KMS-11 (cell line): Measurements from ENCODE around the gene SNX30.

ENCODE experiments used
- H2AFZ ChIP-seq: fragments of 200-600 bp; sonication (generic); 2 replicates; pipeline ENCODE4 v1.6.1; 2016; ENCODE audit warnings: antibody characterized with exemption, mixed run types, low read depth
- H3K27ac ChIP-seq: fragments of 200-600 bp; sonication (generic); 2 replicates; pipeline ENCODE4 v1.6.1; 2016; ENCODE audit warnings: mild to moderate bottlenecking, mixed run types
- H3K27me3 ChIP-seq: fragments of 200-600 bp; sonication (generic); 2 replicates; pipeline ENCODE4 v1.6.1; 2017; ENCODE audit warnings: mild to moderate bottlenecking, low read depth, mixed run types, moderate library complexity; ENCODE audit not compliant: insufficient read depth
- H3K36me3 ChIP-seq: fragments of 200-600 bp; sonication (generic); 2 replicates; pipeline ENCODE4 v1.6.1; 2017; ENCODE audit warnings: mild to moderate bottlenecking, mixed run types; ENCODE audit not compliant: insufficient read depth
- H3K4me1 ChIP-seq: fragments of 200-600 bp; sonication (generic); 2 replicates; pipeline ENCODE4 v1.6.1; 2016; ENCODE audit warnings: mild to moderate bottlenecking, low read depth, mixed run types; ENCODE audit not compliant: poor library complexity, severe bottlenecking
- H3K4me2 ChIP-seq: fragments of 200-600 bp; sonication (generic); 2 replicates; pipeline ENCODE4 v1.7.0; 2016; ENCODE audit warnings: mild to moderate bottlenecking, mixed run types
- H3K4me3 ChIP-seq: fragments of 200-600 bp; sonication (generic); IDR thresholded peaks from 2 replicates; pipeline ENCODE4 v1.6.1; 2017; ENCODE audit warnings: low read depth, low read length, mixed read lengths; ENCODE audit not compliant: insufficient read depth
- H3K79me2 ChIP-seq: fragments of 200-600 bp; sonication (generic); 2 replicates; pipeline ENCODE4 v1.6.1; 2016; ENCODE audit warnings: low read depth, mixed run types; ENCODE audit not compliant: insufficient read depth
- H3K9ac ChIP-seq: fragments of 200-600 bp; sonication (generic); 2 replicates; pipeline ENCODE4 v1.6.1; 2016; ENCODE audit warnings: mild to moderate bottlenecking, mixed run types
- H4K20me1 ChIP-seq: fragments of 200-600 bp; sonication (generic); 2 replicates; pipeline ENCODE4 v1.6.1; 2016; ENCODE audit warnings: mild to moderate bottlenecking, mixed run types; ENCODE audit not compliant: insufficient read depth
- CTCF ChIP-seq: fragments of 200-600 bp; sonication (generic); conservative IDR thresholded peaks from 2 replicates; pipeline ENCODE4 v1.6.1; 2017; ENCODE audit warnings: low read depth, mild to moderate bottlenecking, antibody characterized with exemption, low read length, moderate library complexity, mixed read lengths

Gene SNX30

GRCh38 chr9:112863746-112864145 lies 113.2 kb downstream of the SNX30 start:
- Histone ChIP-seq H3K27ac (no peak overlapping the region), H3K4me2 (no peak overlapping the region), H3K27me3 (no peaks in the 10 kb centered on the region), H3K36me3 (no peaks in the 10 kb centered on the region), H3K4me1 (peaks cover 6% of the 10 kb centered on the region), H2AFZ (no peak overlapping the region), H3K4me3 (no peak overlapping the region), H4K20me1 (no peaks in the 10 kb centered on the region), H3K9ac (no peak overlapping the region), H3K79me2 (no peaks in the 10 kb centered on the region)
- TF ChIP-seq CTCF = no peak

- Histone ChIP-seq H3K27ac (no peak overlapping the region), H4K20me1 (no peaks in the 10 kb centered on the region), H3K79me2 (no peaks in the 10 kb centered on the region), H3K36me3 (no peaks in the 10 kb centered on the region), H3K4me1 (no peaks in the 10 kb centered on the region), H3K4me2 (no peak overlapping the region), H3K9ac (no peak overlapping the region), H3K4me3 (no peak overlapping the region), H2AFZ (no peak overlapping the region), H3K27me3 (no peaks in the 10 kb centered on the region)
- no peak for TF ChIP-seq CTCF
Measured at GRCh38 chr9:112864403-112864802, 113.8 kb downstream of the SNX30 start.

- Histone ChIP-seq H2AFZ (no peak overlapping the region), H3K4me3 (no peak overlapping the region), H3K9ac (no peak overlapping the region), H3K27me3 (no peaks in the 10 kb centered on the region), H3K36me3 (no peaks in the 10 kb centered on the region), H3K27ac (no peak overlapping the region), H3K4me1 (no peaks in the 10 kb centered on the region), H3K79me2 (no peaks in the 10 kb centered on the region), H3K4me2 (no peak overlapping the region), H4K20me1 (no peaks in the 10 kb centered on the region)
- no peak for TF ChIP-seq CTCF
Measured at GRCh38 chr9:112864982-112865381, 114.4 kb downstream of the SNX30 start.

- no peak for TF ChIP-seq CTCF
- Histone ChIP-seq H3K9ac (no peak overlapping the region), H3K4me1 (no peaks in the 10 kb centered on the region), H3K4me2 (no peak overlapping the region), H3K36me3 (no peaks in the 10 kb centered on the region), H4K20me1 (no peaks in the 10 kb centered on the region), H3K27me3 (no peaks in the 10 kb centered on the region), H3K79me2 (no peaks in the 10 kb centered on the region), H2AFZ (no peak overlapping the region), H3K27ac (no peak overlapping the region), H3K4me3 (no peak overlapping the region)
Measured at GRCh38 chr9:112866662-112867274, 116.2 kb downstream of the SNX30 start.
